Measurements from ENCODE around the gene PPEF1. TPM values are rescaled to one million over a fixed set of nuclear protein-coding genes. Genes with fewer than 3 reads are reported as not detected.

PPEF1 gene
- total RNA-seq, 1 donor, result not detected

- no peak for DNase-seq (ENCODE audit: low read depth)
- no peak for TF ChIP-seq CTCF (IDR thresholded peaks at IDR 0.05; ENCODE audit: insufficient read depth, low read length)
- H3K4me3 ChIP-seq (ENCODE audit: low read depth, low read length), result no peak overlapping the region
Observed at GRCh38 chrX:18682979-18683387, 24.5 kb upstream of the PPEF1 start.

- no peak for TF ChIP-seq CTCF (IDR thresholded peaks at IDR 0.05; ENCODE audit: insufficient read depth, low read length)
- no peak overlapping the region for H3K4me3 ChIP-seq (ENCODE audit: low read depth, low read length)
- no peak for DNase-seq (ENCODE audit: low read depth)
Observed at GRCh38 chrX:18687856-18688495, 19.5 kb upstream of the PPEF1 start.

- DNase-seq (ENCODE audit: low read depth), result no peak
- no peak for TF ChIP-seq CTCF (IDR thresholded peaks at IDR 0.05; ENCODE audit: insufficient read depth, low read length)
Observed at GRCh38 chrX:18691431-18691830, 16.0 kb upstream of the PPEF1 start.

GRCh38 chrX:18692541-18692940 is 14.9 kb upstream of the PPEF1 start:
- DNase-seq (ENCODE audit: low read depth), result no peak
- TF ChIP-seq CTCF (IDR thresholded peaks at IDR 0.05; ENCODE audit: insufficient read depth, low read length), result no peak
- no peak overlapping the region for H3K4me3 ChIP-seq (ENCODE audit: low read depth, low read length)

More at GRCh38 chrX:18691431-18691830, 16.0 kb upstream of the PPEF1 start:
- H3K4me3 ChIP-seq (ENCODE audit: low read depth, low read length), result no peak overlapping the region

- TF ChIP-seq CTCF (IDR thresholded peaks at IDR 0.05; ENCODE audit: insufficient read depth, low read length), result no peak
- H3K4me3 ChIP-seq (ENCODE audit: low read depth, low read length), result no peak overlapping the region
- DNase-seq (ENCODE audit: low read depth), result no peak
Observed at GRCh38 chrX:18696653-18697052, 10.8 kb upstream of the PPEF1 start.

- DNase-seq (ENCODE audit: low read depth), result peak; percentile 19
- no peak overlapping the region for H3K4me3 ChIP-seq (ENCODE audit: low read depth, low read length)
- TF ChIP-seq CTCF (IDR thresholded peaks at IDR 0.05; ENCODE audit: insufficient read depth, low read length), result no peak
Observed at GRCh38 chrX:18698737-18699650, 8.5 kb upstream of the PPEF1 start.
